SIG-M5 (cell line): ENCODE results near the gene PPP1R2C.

ENCODE experiments used
- DNase-seq: peaks from one replicate; lab custom pipeline; 2025; lab: John Stamatoyannopoulos, UW

PPP1R2C gene

DNA sequence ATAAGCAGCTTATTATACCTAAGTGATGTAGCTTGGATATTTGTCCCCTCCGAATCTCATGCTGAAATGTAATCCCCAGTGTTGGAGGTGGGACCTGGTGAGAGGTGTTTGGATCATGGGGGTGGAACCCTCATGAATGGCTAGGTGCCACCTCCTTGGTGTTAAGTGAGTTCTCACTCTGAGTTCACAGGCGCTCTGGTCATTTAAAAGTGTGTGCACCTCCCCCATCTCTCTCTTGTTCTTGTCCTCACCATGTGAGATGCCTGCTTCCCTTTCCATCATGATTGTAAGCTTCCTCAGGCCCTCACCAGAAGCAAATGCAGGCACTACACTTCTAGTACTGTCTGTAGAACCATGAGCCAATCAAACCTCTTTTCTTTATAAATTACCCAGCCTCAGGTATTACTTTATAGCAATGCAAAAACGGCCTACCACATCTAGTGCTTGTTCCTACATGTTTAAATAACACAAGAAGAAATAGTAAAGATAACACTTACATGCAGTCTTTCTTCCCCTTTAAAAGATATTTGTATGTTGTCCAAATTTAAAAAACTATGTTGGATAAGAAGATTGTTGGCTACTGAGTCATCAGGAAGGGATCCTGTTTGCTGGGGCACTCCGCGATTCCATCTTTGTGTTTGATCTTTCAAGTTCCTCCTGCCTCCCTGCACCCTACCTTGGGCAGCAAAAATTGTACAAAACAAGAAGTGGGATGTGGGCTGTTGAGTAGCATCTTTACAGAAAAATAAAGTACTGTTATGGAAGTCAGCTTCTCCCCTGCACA is 29.7 kb downstream of the PPP1R2C start:
- DNase-seq, result no peak

DNA sequence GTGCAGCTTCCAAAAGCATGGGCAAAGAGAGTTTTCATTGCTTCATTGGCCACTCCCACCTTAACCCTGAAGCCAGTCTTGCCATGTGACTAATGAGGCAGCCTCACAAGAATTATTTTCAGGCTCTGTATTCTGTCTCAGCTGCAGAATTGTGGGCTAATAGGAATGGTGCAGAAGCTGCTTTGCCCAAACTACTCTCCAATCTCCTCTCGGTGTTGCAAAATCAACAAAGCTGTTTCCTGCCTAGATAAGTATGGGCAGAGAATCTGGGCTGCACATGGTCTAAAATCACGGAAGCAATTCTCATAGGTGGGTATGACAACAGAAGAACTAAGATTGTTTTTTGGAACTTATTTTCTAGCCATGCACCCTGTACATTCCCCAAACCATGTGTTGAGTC is 31.4 kb downstream of the PPP1R2C start:
- DNase-seq, result no peak

DNA sequence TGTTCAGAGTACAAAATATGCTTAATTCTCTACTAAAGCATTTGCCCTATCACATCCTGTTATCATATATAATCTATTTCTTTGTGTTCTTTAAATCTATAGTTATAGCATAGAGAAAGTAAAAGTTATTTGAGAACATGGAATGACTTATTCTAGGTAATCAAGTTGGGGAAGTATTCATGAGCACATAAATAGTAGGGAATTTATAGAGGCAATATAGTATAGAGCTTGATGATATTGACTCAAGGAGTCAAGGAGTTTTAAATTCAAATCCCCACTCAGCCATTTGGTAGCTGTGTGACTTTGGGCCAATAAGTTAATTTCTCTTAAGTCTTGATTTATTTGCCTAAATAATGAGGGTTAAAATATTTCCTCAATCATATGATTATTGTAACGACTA is 37.5 kb downstream of the PPP1R2C start:
- no peak for DNase-seq

DNA sequence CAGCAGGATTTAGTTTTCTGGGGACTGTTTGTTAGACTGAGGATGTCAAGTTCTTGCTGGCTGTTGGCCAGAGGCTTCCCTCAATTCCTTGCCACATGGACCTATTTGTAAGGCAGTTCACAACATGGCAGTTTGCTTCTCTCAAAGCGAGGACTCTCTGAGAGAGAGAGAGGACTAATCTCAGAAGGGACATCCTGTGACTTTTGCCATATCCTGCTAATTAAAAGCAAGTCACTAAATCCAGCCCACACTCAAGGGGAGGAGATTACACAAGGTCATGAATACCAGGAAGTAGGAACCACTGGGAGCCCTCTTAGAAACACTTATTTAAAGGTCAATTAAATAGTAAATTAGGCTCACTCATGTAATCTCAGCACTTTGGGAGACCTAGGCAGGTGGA is 38.2 kb downstream of the PPP1R2C start:
- DNase-seq, result no peak

DNA sequence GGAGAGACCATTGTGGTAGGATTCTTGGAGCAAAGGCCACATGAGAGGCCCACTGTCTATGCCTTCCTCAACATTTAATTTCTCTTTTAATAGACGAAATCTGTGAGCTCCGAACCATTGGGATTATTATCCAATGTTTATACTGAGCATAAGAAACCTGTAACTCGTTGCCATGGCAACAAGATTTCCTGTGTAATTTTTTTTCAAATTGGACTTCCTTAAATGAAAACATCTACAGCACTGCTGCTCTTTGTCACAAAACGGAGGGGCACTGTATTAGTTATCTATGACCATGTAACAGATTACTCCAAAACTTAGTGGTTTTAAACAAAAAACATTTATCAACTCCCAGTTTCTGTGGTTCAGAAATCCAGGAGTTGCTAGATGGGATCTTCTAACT is 38.7 kb downstream of the PPP1R2C start:
- DNase-seq, result no peak

DNA sequence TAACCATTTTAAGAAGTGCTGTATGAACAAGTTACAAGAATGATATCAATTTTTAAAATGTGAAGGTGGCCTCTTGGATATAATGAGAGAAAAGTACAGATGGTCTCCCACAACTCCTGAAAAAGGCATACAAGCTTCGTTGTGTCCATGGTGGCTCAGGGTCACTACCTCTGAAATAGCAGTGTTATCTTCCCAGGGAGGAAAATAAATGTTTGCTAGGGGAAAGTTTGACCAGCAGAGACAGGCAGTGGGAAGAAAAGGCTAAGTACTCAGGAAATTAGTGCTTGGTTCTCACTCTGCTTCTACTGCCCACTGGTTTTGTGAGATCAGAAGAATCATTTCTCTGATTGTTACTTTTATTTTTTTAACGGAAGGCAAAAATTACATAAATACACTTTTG is 39.4 kb downstream of the PPP1R2C start:
- no peak for DNase-seq

DNA sequence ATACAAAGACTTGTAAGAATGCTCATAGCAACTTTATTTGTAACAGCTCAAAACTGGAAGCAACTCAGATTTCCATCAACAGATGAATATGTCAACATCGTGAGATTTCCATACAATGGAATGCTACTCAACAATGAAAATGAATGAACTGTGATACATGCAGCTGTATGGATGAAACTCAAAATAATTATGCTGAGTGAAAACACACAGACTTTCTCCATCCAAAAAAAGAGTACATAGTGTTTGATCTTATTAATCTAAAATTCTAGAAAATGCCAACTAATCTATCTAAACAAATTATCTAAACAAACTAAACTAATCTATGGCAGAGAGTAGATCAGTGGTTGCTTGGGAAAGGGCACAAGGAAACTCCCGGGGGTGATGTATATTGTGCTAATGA is 42.7 kb downstream of the PPP1R2C start:
- DNase-seq, result no peak

DNA sequence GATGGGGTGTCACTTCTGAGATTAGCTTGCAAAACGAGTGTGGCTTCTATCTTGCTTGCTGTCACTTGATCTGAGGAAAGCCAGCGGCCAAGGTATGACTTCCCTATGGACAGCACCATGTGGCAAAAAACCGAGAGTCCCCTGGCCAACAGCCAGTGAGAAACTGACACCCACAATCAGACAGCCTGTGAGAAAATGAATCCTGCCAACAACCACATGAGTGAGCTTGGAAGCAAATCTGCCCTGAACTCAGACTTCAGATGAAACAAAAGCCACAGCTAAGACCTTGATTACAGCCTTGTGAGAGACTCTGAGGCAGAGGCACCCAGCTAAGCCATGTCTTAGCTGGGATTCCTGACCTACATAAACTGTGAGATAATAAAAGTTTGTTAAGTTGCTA is 45.5 kb downstream of the PPP1R2C start:
- DNase-seq, result no peak
